Keratinocyte (primary cell): ENCODE results near the gene ITGA3. TPM values are rescaled to one million over a fixed set of nuclear protein-coding genes. Genes with fewer than 3 reads are reported as not detected.

Experiments used
- DNase-seq: peaks from one replicate; pipeline ENCODE4 v3.0.0-alpha.2; 2011; ENCODE audit warnings: low read depth, missing footprints, low spot score
- FAIRE-seq: peaks from 2 replicates; lab custom pipeline; 2011; peaks lifted over from hg19 to GRCh38; lab: Jason Lieb, UNC
- H2AFZ ChIP-seq: 2 replicates; pipeline ENCODE4 v1.6.0; 2012; ENCODE audit warnings: low read length, control low read depth, inconsistent platforms; ENCODE audit not compliant: control insufficient read depth
- H3K27ac ChIP-seq: 2 replicates; pipeline ENCODE4 v1.5.1; 2011; ENCODE audit warnings: low read length; ENCODE audit not compliant: control insufficient read depth, insufficient read depth
- H3K27me3 ChIP-seq: 3 replicates; pipeline ENCODE4 v1.6.0; 2011; ENCODE audit warnings: low read length; ENCODE audit not compliant: control insufficient read depth, insufficient read depth; ENCODE audit errors: extremely low read depth
- H3K36me3 ChIP-seq, 2 experiments: 2 replicates in 1 of 2; 3 replicates in 1 of 2; pipeline ENCODE4 v1.5.1; 2011; ENCODE audit warnings: low read length in 2 of 2, mild to moderate bottlenecking in 1 of 2; ENCODE audit not compliant: control insufficient read depth in 2 of 2, insufficient read depth in 2 of 2; ENCODE audit errors: extremely low read depth in 1 of 2
- H3K4me1 ChIP-seq: 3 replicates; pipeline ENCODE4 v1.5.1; 2011; ENCODE audit warnings: low read length; ENCODE audit not compliant: control insufficient read depth, insufficient read depth; ENCODE audit errors: extremely low read depth
- H3K4me2 ChIP-seq: 3 replicates; pipeline ENCODE4 v1.6.0; 2011; ENCODE audit warnings: low read depth, low read length; ENCODE audit not compliant: control insufficient read depth, insufficient read depth; ENCODE audit errors: extremely low read depth
- H3K4me3 ChIP-seq, 3 experiments: fragments of 200-600 bp in 1 of 3; sonication (generic) in 1 of 3; 2 replicates in 2 of 3; 3 replicates in 1 of 3; pipeline ENCODE4 v1.5.1; 2011 to 2016; ENCODE audit warnings: low read length in 3 of 3, mild to moderate bottlenecking in 3 of 3, control low read depth in 2 of 3, inconsistent platforms in 1 of 3, low read depth in 1 of 3, mixed read lengths in 1 of 3, mixed run types in 1 of 3, moderate library complexity in 1 of 3; ENCODE audit not compliant: control insufficient read depth in 2 of 3, insufficient read depth in 2 of 3; ENCODE audit errors: extremely low read depth in 1 of 3
- H3K79me2 ChIP-seq: 2 replicates; pipeline ENCODE4 v1.6.0; 2012; ENCODE audit warnings: low read length; ENCODE audit not compliant: control insufficient read depth, insufficient read depth
- H3K9ac ChIP-seq: 3 replicates; pipeline ENCODE4 v1.6.0; 2011; ENCODE audit warnings: low read length; ENCODE audit not compliant: control insufficient read depth, insufficient read depth; ENCODE audit errors: extremely low read depth
- H3K9me1 ChIP-seq: 3 replicates; pipeline ENCODE4 v1.6.0; 2011; ENCODE audit warnings: low read length; ENCODE audit not compliant: control insufficient read depth, insufficient read depth; ENCODE audit errors: extremely low read depth
- H3K9me3 ChIP-seq: 2 replicates; pipeline ENCODE4 v1.5.1; 2012; ENCODE audit warnings: low read depth, low read length; ENCODE audit not compliant: control insufficient read depth
- H4K20me1 ChIP-seq: 3 replicates; pipeline ENCODE4 v1.6.0; 2011; ENCODE audit warnings: low read length; ENCODE audit not compliant: control insufficient read depth, insufficient read depth; ENCODE audit errors: extremely low read depth
- CTCF ChIP-seq, 3 experiments: IDR thresholded peaks in 1 of 3; conservative IDR thresholded peaks in 1 of 3; optimal IDR thresholded peaks in 1 of 3; 2 replicates in 2 of 3; 3 replicates in 1 of 3; pipeline versions ENCODE3 to v1.5.1; 2011; ENCODE audit warnings: low read length in 3 of 3, mild to moderate bottlenecking in 3 of 3, moderate library complexity in 2 of 3, control low read depth in 1 of 3, inconsistent platforms in 1 of 3; ENCODE audit not compliant: insufficient read depth in 2 of 3; ENCODE audit errors: extremely low read depth in 1 of 3
- EZH2 ChIP-seq: IDR thresholded peaks from one replicate; pipeline ENCODE4 v1.6.1; 2012; ENCODE audit warnings: inconsistent platforms, mild to moderate bottlenecking, low read length, moderate library complexity
- dilution Hi-C: fragments of 300-500 bp; cut with MboI; formaldehyde crosslinking; loops from one replicate; pipeline ENCODE4 v1.7.0; 2020; ENCODE audit warnings: low sequenced_read_pairs; ENCODE audit not compliant: extremely low pct_ligation_motif_present
- polyA plus RNA-seq, 5 experiments: library from polyadenylated mRNA; depleted of rRNA in 3 of 5; stranded (reverse) in 3 of 5; stranded (forward) in 1 of 5; unstranded in 1 of 5; fragments of >200 nt; gene quantifications; 1 replicate in 1 of 5; 2 replicates in 3 of 5; 3 replicates in 1 of 5; pipeline versions ENCODE4 v1.2.1 to v1.2.3, GENCODE V29; 2011 to 2012; ENCODE audit warnings: missing spikeins in 2 of 5, low read depth in 1 of 5, low replicate concordance in 1 of 5

Gene ITGA3
- polyA plus RNA-seq, 1 donor (not counting 4 experiments of a cell fraction or from before 2014, with no cell fraction given), result 427 TPM

DNA sequence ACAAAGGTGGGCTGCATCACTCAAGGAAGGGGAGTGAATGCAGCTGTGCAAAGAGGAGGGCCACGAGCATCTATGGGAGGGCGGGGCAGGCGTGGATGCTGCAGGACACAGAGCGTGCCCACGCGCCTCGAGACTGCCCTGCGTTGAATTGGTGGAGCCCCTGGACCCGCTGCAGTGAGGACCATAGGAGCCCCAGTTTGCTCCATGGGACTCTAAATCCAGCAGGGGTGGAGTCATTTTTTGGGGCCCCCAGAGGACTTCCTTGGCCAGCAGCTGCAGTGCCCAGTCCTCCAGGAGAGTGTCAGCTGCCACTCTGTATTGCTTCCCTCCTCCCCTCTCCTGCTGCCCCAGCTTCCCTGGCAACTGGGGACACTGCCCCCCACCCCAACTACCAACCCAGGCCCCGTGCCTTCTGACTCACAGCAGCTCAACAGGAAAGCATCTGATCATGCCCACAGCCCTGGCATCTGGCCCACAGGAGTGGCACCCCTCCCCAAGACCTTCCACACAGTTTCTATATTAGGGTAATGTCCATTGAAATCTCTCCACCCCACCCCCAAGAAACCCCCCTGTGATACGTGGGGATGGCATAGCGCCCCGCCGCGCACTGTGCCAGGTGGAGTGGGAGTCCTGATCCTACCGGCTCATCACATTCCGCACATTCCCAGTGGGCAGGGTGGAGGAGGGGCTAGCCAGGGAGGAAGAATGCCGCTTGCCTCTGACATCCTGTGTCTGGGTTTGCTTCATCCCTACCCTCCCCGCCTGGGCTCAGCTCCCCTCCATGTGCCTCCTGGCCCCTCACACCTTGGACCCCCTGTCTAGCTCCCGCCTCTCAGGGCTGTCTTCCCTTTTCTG is 27.8 kb upstream of the ITGA3 start:
- Histone ChIP-seq H3K4me2 (peak overlapping the region; percentile 77), H3K9ac (peak overlapping the region; percentile 85), H2AFZ (peak overlapping the region; percentile 38), H3K4me3 (peak overlapping the region in 2 of 3 experiments; percentile 53 to 75), H3K4me1 (peaks cover 29% of the 10 kb centered on the region), H3K27me3 (no peaks in the 10 kb centered on the region), H3K9me1 (no peaks in the 10 kb centered on the region), H4K20me1 (no peaks in the 10 kb centered on the region), H3K9me3 (peaks cover 13% of the 10 kb centered on the region), H3K27ac (peak overlapping the region; percentile 96), H3K36me3 (no peaks in the 10 kb centered on the region), H3K79me2 (no peaks in the 10 kb centered on the region)
- peak; percentile 99 for DNase-seq
- no peak for TF ChIP-seq EZH2
- TF ChIP-seq CTCF (optimal IDR thresholded peaks at IDR 0.05 in 1 of 3, IDR thresholded peaks at IDR 0.05 in 1 of 3, conservative IDR thresholded peaks at IDR 0.05 in 1 of 3; ENCODE audit: extremely low read depth in 1 of 3, insufficient read depth in 2 of 3, low read length in 3 of 3), result no peak
- peak; percentile 90 for FAIRE-seq
- dilution Hi-C loops, result no loop called here

DNA sequence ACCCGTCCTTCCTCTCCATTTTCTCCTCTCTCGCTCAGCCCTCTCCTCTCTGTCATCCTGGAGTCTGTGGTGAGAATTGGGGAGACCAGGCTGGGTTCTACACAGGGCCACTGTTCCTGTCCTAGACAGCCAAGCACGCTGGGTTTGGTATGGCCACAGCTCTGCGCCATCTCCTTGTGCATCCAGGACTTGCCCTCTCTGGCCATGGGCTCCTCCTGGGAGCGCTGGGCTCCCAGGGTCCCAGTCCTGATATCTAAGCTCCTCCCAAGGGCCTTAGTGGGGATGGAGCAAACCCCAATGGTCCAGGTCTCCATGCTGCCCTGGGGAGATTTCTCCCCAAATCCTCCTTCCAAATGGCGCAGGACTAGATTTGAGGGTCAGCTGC is 27.2 kb upstream of the ITGA3 start:
- no peaks in the 10 kb centered on the region for H3K27me3 ChIP-seq
- dilution Hi-C loops, result no loop called here

More for the DNA sequence above, 27.2 kb upstream of the ITGA3 start:
- Histone ChIP-seq H3K27ac (peak overlapping the region; percentile 96), H3K4me1 (peaks cover 34% of the 10 kb centered on the region), H4K20me1 (no peaks in the 10 kb centered on the region), H3K79me2 (no peaks in the 10 kb centered on the region), H2AFZ (peak overlapping the region; percentile 38), H3K9ac (peak overlapping the region; percentile 85), H3K9me1 (no peaks in the 10 kb centered on the region), H3K4me3 (peak overlapping the region in 2 of 3 experiments; percentile 8 to 43), H3K36me3 (no peaks in the 10 kb centered on the region), H3K9me3 (peaks cover 11% of the 10 kb centered on the region), H3K4me2 (peak overlapping the region; percentile 77)
- FAIRE-seq, result no peak
- no peak for TF ChIP-seq EZH2
- TF ChIP-seq CTCF (optimal IDR thresholded peaks at IDR 0.05 in 1 of 3, IDR thresholded peaks at IDR 0.05 in 1 of 3, conservative IDR thresholded peaks at IDR 0.05 in 1 of 3; ENCODE audit: extremely low read depth in 1 of 3, insufficient read depth in 2 of 3, low read length in 3 of 3), result no peak
- no peak for DNase-seq
